Measurements from ENCODE around the gene TMEM259. TPM values are rescaled to one million over a fixed set of nuclear protein-coding genes. Genes with fewer than 3 reads are reported as not detected.

The TMEM259 gene
- total and polyA plus RNA-seq, 2 donors (not counting 1 experiment from before 2014, with no cell fraction given), result 373 to 607 TPM

- Histone ChIP-seq H3K79me2 (ENCODE audit: control insufficient read depth, insufficient read depth, low read length) (peaks cover 53% of the 10 kb centered on the region), H2AFZ (ENCODE audit: insufficient read depth, low read depth, low read length, poor library complexity, severe bottlenecking) (no peak overlapping the region), H3K4me2 (replicated peaks; ENCODE audit: low read depth, low read length, poor library complexity, severe bottlenecking) (peak overlapping the region; percentile 92), H3K4me1 (ENCODE audit: control insufficient read depth in 2 of 2, insufficient read depth in 2 of 2, low read length in 2 of 2) (peaks cover 31 to 57% of the 10 kb centered on the region in 2 donors), H3K9ac (ENCODE audit: low read length) (no peak overlapping the region), H3K4me3 (ENCODE audit: control extremely low read depth in 1 of 5, extremely low read depth in 1 of 5, insufficient read depth in 1 of 5, low read depth in 2 of 5, low read length in 4 of 5) (peak overlapping the region in 1 of 5 experiments; percentile 75), H3K36me3 (replicated peaks in 1 of 2; ENCODE audit: control extremely low read depth in 1 of 2, control insufficient read depth in 1 of 2, extremely low read depth in 1 of 2, insufficient read depth in 2 of 2, low read length in 1 of 2) (peaks cover 0 to 49% of the 10 kb centered on the region in 2 experiments), H3K27me3 (replicated peaks in 1 of 4; ENCODE audit: control extremely low read depth in 1 of 4, control insufficient read depth in 3 of 4, insufficient read depth in 4 of 4, low read length in 3 of 4) (no peaks in the 10 kb centered on the region), H4K20me1 (ENCODE audit: control insufficient read depth, insufficient read depth, low read length, poor library complexity, severe bottlenecking) (peaks cover 65% of the 10 kb centered on the region), H3K27ac (ENCODE audit: low read length in 2 of 2) (no peak overlapping the region), H3K9me3 (ENCODE audit: control extremely low read depth in 1 of 3, control insufficient read depth in 2 of 3, insufficient read depth in 1 of 3, low read length in 2 of 3) (peaks cover 0 to 4% (median 0%) of the 10 kb centered on the region in 3 donors)
- no peak for ATAC-seq (ENCODE audit: low read depth)
- Mint-ChIP-seq H3K27me3 (no peaks in the 10 kb centered on the region), H3K4me1 (peaks cover 44% of the 10 kb centered on the region), H3K9me3 (ENCODE audit: insufficient read depth) (no peaks in the 10 kb centered on the region), H3K4me3 (peak overlapping the region; percentile 19), H3K27ac (no peak overlapping the region)
- CTCF ChIA-PET, result interaction anchor here (1.2 to 1.5 kb wide), 3 partner anchors 13 to 23 kb away, joined by 3 to 4 read pairs (median 4); no protein-coding TSS in a partner anchor
- intact Hi-C loops (cut with micrococcal nuclease), result no loop called here
- POLR2A ChIA-PET, result interaction anchor here (1.0 to 6.8 kb wide), 6 partner anchors 14 to 48 kb away, joined by 5 to 91 read pairs (median 8); partner anchors contain the start of genes CNN2 and RNU6-2
- WGBS (ENCODE audit: insufficient coverage), result 94% methylated on average over 41 of the region's 43 CpGs
- no peak for DNase-seq
- TF ChIP-seq CTCF (IDR thresholded peaks at IDR 0.05), result no peak
- TF ChIP-seq EZH2 (IDR thresholded peaks at IDR 0.05; ENCODE audit: borderline replicate concordance, insufficient read depth, low read depth, low read length, poor library complexity, severe bottlenecking), result no peak
Measured at GRCh38 chr19:1041835-1042685, 21.1 kb upstream of the TMEM259 start.
